Mammary epithelial cell (primary cell): ENCODE data around the gene CASK.

Source experiments
- CTCF ChIP-seq, 2 donors: IDR thresholded peaks in 1 of 2; conservative IDR thresholded peaks in 1 of 2; 2 replicates each; pipeline ENCODE4 v1.5.1; 2011 to 2012; ENCODE audit warnings: inconsistent platforms in 2 of 2, low read length in 2 of 2, mild to moderate bottlenecking in 2 of 2, control low read depth in 1 of 2, low read depth in 1 of 2; ENCODE audit not compliant: insufficient read depth in 1 of 2; ENCODE audit errors: extremely low read depth in 1 of 2
- EZH2 ChIP-seq: IDR thresholded peaks from 2 replicates; pipeline ENCODE4 v1.6.1; 2012; ENCODE audit warnings: low read length, inconsistent platforms, borderline replicate concordance

GRCh38 chrX:41716767-41717473 is 206.4 kb downstream of the CASK start:
- TF ChIP-seq CTCF (conservative IDR thresholded peaks at IDR 0.05 in 1 of 2, IDR thresholded peaks at IDR 0.05 in 1 of 2; ENCODE audit: extremely low read depth in 1 of 2, insufficient read depth in 1 of 2, low read depth in 1 of 2, low read length in 2 of 2) (no peak), EZH2 (no peak)
